Keratinocyte (primary cell): ENCODE results near the gene NHLRC2.

Experiments
- EZH2 ChIP-seq: IDR thresholded peaks from one replicate; pipeline ENCODE4 v1.6.1; 2012; ENCODE audit warnings: inconsistent platforms, mild to moderate bottlenecking, low read length, moderate library complexity
- TF ChIP-seq, protein P1 (sequence below), 3 experiments: IDR thresholded peaks in 1 of 3; conservative IDR thresholded peaks in 1 of 3; optimal IDR thresholded peaks in 1 of 3; 2 replicates in 2 of 3; 3 replicates in 1 of 3; pipeline versions ENCODE3 to v1.5.1; 2011; ENCODE audit warnings: low read length in 3 of 3, mild to moderate bottlenecking in 3 of 3, moderate library complexity in 2 of 3, control low read depth in 1 of 3, inconsistent platforms in 1 of 3; ENCODE audit not compliant: insufficient read depth in 2 of 3; ENCODE audit errors: extremely low read depth in 1 of 3

DNA sequence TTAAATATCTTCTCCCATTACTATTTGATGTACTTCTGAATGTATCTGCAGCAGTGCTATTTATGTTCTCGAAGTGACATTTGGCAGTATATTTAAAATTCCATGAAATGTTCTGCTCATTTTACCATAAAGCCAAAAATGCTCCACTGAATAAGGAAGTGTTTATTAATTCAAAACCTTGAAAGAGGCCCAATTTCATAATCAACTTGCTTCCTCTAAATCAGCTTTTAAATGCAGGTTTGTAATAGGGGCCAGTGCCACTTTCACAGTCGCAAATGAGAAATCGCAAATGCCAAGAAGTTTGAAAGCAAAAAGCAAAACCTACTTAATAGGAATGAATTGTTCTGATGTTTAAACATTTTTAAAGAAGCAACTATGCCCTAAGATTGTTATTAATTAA, 11.4 kb downstream of the NHLRC2 start:
- TF ChIP-seq, protein P1, sequence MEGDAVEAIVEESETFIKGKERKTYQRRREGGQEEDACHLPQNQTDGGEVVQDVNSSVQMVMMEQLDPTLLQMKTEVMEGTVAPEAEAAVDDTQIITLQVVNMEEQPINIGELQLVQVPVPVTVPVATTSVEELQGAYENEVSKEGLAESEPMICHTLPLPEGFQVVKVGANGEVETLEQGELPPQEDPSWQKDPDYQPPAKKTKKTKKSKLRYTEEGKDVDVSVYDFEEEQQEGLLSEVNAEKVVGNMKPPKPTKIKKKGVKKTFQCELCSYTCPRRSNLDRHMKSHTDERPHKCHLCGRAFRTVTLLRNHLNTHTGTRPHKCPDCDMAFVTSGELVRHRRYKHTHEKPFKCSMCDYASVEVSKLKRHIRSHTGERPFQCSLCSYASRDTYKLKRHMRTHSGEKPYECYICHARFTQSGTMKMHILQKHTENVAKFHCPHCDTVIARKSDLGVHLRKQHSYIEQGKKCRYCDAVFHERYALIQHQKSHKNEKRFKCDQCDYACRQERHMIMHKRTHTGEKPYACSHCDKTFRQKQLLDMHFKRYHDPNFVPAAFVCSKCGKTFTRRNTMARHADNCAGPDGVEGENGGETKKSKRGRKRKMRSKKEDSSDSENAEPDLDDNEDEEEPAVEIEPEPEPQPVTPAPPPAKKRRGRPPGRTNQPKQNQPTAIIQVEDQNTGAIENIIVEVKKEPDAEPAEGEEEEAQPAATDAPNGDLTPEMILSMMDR (optimal IDR thresholded peaks at IDR 0.05 in 1 of 3, IDR thresholded peaks at IDR 0.05 in 1 of 3, conservative IDR thresholded peaks at IDR 0.05 in 1 of 3; ENCODE audit: extremely low read depth in 1 of 3, insufficient read depth in 2 of 3, low read length in 3 of 3): no peak
- no peak for TF ChIP-seq EZH2
